Skeletal muscle cell (primary cell): ENCODE data around the gene MAML1.

Experiments used
- DNase-seq: peaks from one replicate; pipeline ENCODE4 v3.0.0-alpha.2; 2010; ENCODE audit warnings: low read depth
- H3K4me3 ChIP-seq: 2 replicates; pipeline ENCODE4 v1.5.1; 2011; ENCODE audit warnings: low read depth, mild to moderate bottlenecking, control low read depth, low read length, moderate library complexity

The MAML1 gene

DNA sequence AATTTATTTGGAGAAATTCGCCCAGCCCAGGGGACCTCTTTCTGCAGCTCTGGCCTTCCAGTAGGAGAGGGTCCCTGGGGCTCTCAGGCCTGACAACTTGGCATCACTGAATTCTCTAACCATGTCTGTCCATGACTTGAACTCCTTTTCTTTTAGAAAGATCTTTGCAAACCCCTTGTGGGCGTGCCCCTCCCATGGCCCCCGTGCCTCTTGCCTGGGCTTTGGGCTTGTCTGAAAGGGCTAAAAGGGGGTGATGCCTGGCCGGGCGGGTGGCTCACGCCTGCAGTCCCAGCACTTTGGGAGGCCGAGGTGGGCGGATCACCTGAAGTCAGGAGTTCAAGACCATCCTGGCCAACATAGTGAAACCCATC, 84.8 kb downstream of the MAML1 start:
- no peak overlapping the region for H3K4me3 ChIP-seq
- no peak for DNase-seq

DNA sequence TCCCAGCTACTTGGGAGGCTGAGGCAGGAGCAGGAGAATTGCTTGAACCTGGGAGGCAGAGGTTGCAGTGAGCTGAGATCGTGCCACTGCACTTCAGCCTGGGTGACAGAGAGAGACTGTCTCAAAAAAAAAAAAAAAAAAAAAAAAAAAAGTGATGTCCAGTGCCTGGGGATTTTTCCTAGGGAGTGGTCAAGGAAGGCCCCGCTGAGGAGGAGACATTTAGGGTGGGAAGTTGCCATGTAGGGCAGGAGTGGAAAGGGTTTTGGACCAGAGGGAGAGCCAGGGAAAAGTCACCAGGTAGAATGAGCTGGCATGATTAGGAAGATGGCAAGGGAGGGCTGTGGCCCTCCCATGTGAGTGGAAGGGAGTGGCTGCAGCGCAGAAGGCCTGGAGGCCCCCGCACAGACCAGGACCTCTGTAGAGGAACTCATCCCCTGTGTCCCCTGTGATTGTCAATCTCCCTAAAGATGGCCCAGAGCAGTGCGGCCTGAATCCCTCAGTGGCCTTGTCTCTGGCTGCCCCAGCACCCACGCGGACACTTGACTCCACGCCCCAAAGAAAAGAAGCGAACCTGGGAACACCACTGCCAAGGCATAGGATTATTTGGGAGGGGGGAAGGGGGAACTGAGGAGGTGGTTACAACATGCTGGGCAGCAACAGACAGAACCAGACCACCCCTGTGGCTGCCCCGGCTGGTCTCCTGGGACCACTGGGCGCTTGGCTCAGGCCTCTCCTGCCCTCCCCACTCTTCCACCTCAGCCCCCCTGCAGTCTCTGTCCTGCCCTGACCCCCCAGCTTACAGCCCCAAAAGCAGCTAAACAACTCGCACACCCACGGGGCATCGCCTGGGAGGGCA, 85.5 kb downstream of the MAML1 start:
- no peak for DNase-seq
- no peak overlapping the region for H3K4me3 ChIP-seq

DNA sequence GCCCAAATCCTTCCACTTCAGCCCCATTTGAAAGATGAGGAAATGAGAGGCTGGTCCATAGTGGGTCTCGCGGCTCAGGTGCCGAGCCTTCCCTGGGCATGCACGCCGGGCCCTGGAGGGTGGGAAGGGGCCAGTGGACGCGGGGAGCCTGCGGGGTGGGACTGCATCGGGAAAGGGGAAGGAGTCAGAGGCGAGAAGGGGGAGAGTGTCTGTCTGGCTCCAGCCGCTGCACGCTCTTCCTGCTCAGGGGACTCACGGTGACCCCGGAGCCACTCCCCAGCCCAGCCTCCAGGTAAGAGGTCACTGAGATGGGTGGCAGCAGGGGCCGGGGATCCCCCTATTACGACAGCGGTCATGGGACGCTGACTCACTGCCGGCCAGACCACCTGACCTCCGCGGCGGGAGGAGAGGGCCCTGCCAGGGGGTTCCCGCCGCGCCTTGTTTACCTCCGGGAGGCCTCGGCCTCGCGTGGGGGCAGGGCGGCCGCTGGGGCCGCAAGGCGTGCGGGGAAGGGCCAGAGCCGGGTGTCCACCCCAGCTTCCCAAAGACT, 86.2 kb downstream of the MAML1 start:
- peak; percentile 82 for DNase-seq
- H3K4me3 ChIP-seq = peak overlapping the region; percentile 27

DNA sequence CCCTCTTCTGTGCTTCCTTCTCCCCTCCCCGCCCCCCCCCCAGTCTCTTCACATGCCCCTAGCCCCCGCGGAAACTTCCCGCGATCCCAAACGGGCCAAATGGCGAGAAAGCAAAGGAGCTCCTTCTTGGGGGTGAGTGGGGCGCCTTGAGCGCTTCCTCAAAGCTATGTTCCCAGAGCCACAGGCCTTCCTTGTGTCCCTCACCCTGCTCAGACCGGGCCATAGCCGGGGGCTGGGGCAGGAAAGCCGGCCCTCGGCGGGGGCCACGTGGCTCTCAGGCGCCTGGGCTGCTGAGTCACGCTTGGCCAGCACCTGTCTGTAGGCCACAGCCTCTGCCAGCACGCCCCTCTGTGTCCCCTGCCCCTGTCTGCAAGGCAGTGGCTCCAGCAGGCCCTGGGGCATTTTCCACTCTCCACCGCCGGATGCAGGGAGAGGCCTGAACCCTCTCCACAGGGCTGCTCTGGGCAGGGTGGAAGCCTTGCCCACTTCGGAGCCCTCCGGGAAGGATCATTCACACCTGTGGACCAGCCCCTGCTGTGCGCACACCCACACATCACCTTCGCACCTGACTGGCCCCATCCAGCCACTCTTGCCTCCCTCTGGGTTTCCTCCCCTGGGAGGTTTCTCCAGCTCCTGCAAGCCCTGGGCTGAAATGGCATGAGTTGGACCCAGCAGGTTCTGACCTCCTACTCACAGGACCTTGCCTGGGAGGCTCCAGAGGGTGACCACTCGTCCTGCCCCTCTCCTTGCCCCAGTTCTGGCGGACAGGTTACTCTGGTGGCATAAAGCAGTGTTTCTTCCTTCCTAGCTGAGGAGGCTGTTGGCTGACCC, 86.9 kb downstream of the MAML1 start:
- peak; percentile 31 for DNase-seq
- peak overlapping the region; percentile 27 for H3K4me3 ChIP-seq

DNA sequence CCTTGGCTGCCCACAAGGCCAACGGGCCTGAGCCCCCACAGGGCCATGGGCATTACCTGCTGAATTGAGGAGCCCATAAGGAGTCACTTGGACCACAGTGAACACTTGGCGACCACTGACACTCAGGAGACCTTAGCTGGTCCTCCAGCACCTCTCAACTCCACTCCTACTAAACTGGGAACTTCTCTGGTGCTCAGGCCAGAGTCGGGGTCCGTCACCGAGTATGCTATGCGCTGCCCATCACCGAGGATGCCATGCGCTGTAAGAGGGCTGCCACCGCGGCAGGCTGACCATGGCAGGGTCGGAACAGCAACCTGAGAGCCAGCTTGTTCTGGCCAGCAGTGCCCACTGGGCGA, 87.5 kb downstream of the MAML1 start:
- H3K4me3 ChIP-seq = peak overlapping the region; percentile 97
- no peak for DNase-seq

DNA sequence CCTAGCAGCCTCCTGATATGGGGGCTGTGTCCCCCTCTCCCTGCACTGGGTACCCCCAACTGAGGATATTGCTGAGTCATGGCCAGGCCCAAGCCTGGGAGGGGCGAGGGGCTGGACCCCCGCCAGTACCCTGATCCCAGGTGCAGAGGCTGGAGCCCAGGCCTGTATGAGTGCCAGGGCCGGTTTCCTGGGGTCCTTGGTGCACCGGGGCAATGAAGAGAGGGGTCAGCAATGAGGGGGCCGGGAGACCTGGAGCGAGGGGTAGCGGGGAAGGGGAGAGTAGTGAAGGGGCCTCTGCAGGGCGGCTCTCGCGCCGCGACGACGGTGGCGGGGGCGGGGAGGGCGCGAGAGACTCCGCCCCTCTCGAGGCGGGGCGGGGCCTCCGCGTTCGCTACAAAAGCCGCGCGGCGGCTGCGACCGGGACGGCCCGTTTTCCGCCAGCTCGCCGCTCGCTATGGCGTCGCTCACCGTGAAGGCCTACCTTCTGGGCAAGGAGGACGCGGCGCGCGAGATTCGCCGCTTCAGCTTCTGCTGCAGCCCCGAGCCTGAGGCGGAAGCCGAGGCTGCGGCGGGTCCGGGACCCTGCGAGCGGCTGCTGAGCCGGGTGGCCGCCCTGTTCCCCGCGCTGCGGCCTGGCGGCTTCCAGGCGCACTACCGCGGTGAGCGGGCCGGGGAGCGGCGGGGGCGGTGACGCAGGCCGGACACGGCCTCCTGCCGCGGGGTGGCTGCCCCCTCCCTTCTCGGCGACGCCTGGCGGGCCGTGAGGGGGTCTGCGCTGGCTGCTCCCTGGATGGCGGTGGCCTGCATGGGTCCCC, 88.1 kb downstream of the MAML1 start, which contains the start of gene SQSTM1:
Gene SQSTM1, plus strand, starts transcription at position 423 of the 815 bp plus-strand sequence. Its CDS starts 32 bp downstream, at position 455.
- DNase-seq = peak; percentile 32
- peak within 1 kb of the TSS; percentile 97 for H3K4me3 ChIP-seq

DNA sequence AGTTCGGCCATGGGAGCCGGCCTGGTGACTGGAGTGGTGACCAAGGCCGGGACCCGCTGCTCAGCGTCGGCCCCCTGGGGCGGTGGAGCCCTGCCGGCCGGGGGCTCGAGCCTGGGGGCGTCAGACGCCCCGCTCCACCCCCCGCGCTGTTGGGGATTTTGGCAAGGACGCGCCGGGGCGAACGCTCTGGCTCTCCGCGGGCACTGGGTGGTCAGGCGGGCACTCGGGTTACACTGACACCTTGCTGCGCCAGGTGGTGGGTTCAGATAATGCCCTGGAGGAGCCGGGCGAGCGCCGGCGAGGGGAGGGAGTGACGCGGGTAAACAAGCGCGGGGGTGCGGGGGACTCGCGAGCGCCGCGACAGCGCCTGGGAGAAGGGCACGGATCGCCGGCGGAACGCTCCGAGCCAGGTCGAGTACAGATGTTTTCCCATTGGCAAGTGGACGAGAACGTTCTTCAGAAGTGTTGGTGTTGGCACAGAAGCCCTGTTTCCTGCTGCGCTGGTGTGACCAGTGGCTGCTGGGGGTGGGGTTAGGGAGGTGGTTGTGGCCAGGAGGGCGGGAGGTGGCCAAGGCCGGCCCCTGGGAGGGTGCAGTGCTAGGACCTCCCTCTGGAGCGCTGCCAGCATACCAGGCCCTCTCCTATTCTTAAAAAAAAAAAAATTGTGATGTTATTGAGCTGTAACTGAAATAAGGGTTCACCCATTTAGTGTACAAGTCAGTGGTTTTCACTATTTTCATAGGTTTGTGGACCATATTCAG, 88.9 kb downstream of the MAML1 start:
- peak; percentile 88 for DNase-seq
- H3K4me3 ChIP-seq = peak overlapping the region; percentile 97

DNA sequence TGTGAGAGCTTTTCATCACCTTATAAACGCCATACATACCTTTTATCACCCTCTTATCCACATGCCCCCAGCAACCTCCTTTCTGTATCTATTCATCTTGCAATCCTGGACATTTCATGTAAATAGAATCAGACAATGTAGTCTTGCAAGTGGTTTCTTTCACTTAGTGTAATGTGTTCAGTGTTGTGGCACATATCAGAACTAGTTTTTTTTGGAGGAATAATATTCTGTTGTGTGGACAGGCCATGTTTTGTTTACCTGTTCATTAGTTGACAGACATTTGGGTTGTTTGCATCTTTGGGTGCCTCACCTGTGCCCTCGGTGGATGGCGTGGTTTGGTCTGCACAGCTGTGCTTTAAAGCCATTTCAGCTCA, 89.4 kb downstream of the MAML1 start:
- DNase-seq = no peak

DNA sequence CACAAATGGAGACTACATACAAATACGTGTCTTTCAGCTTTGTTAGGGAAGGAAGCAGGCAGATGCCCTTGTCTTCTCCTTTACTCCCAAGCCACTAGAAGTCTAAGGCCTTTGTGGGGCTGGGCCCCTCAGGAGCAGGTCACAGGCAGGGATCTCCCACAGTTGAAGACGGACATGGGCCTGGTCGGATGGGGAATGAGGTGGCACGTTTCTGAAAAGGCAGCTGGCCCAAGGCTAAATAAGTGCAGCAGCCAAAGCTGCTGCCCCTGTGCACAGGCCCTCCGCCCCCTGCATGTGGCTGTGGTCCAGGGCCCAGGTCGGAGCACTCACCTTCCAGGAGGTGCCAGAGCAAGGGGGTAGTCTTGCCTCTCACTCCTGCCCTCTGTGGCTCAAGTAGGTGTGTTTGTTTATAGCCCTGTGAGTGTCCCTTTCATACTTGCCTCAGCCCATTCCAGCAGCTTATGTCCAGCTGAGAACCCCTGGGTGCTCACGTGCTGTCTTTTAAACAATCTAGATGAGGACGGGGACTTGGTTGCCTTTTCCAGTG, 89.9 kb downstream of the MAML1 start:
- H3K4me3 ChIP-seq = peak overlapping the region; percentile 97
- no peak for DNase-seq

More for the DNA sequence above, 89.4 kb downstream of the MAML1 start:
- peak overlapping the region; percentile 97 for H3K4me3 ChIP-seq

DNA sequence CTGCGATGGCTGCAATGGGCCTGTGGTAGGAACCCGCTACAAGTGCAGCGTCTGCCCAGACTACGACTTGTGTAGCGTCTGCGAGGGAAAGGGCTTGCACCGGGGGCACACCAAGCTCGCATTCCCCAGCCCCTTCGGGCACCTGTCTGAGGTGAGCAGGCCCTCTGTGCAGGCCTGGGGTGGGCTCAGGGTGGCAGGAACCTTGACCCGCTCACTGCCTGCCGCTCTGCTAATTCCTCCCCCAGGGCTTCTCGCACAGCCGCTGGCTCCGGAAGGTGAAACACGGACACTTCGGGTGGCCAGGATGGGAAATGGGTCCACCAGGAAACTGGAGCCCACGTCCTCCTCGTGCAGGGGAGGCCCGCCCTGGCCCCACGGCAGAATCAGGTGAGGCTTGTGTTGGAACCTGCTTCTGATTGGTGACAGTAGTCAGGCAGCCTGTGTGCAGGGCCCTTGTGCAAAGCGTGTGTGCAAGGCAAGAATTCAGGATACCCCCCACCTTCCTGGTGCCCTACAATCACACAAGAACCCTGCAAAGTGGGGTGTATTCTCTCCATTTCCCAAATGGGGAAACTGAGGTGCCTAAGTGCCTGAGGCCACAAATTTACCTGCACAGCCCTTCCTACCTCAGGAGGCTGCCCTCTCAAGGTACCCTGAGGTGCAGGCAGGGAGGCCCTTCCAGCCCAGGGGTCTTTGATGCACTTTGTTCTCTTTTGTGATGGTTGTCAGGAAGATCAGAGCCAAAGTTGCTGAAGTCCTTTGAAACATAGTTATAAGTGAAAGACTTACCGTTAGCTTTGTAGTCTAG, 91.5 kb downstream of the MAML1 start:
- no peak for DNase-seq
- no peak overlapping the region for H3K4me3 ChIP-seq

DNA sequence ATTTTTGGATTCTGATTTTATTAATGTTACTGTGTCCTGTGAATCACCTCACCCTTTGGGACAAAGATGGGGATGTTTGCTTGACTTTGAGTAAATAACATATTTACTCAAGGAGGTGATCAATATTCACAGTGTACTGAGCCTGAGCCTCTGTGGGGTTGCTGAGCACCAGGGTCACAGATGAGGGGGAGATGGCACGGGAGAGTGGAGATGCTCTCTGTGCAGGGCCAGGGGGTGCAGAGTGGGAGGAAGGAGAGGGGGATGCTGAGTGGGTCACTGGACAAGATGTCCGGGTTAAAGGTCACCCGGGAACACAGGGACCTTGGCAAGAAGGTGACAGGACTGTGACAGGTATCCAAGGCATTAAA, 92.1 kb downstream of the MAML1 start:
- no peak for DNase-seq
- no peak overlapping the region for H3K4me3 ChIP-seq

DNA sequence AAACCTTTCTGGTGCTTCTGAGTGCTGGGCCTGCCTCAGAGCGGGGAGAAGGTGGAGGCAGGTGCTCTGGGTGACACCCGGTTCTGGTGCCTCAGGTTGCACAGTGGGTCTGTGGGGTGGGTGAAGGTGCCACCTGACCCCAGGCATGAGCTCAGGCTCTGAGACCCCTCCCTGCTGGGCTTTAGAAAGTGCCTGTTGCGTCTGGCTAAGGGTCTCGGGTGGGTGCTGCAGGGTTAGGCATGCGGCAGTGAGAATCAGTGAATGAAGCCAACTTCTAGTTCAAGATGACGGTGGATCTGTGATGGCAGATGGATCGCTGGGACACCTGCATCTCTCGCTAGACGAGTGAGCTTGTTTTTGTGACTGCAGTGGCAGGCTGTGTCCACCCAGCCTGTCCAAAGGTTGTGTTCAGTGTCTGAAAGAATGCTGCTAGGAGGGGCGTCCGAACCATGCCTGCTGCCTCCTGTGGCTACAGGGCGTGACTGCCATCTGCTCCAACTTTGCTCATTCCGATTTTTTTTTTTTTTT, 93.1 kb downstream of the MAML1 start:
- H3K4me3 ChIP-seq = no peak overlapping the region
- no peak for DNase-seq
